Endothelial cell of umbilical vein (primary cell): ENCODE data around the gene ASXL2.

Experiments used
- EZH2 ChIP-seq: IDR thresholded peaks from 2 replicates; pipeline ENCODE4 v1.6.1; 2012; ENCODE audit warnings: borderline replicate concordance, low read depth, mild to moderate bottlenecking, moderate library complexity, low read length, inconsistent platforms; ENCODE audit not compliant: severe bottlenecking
- GATA2 ChIP-seq: IDR thresholded peaks from 2 replicates; pipeline ENCODE4 v1.7.0; 2011; ENCODE audit warnings: low read depth, mild to moderate bottlenecking, moderate library complexity, mixed read lengths, low read length; ENCODE audit not compliant: insufficient read length, insufficient read depth
- JUN ChIP-seq: IDR thresholded peaks from 2 replicates; pipeline ENCODE4 v1.6.1; 2011; ENCODE audit warnings: borderline replicate concordance, low read depth; ENCODE audit not compliant: insufficient read length, insufficient read depth
- MYC ChIP-seq: IDR thresholded peaks from one replicate; pipeline ENCODE4 v1.6.1; 2011; ENCODE audit warnings: mild to moderate bottlenecking, low read depth, low read length
- POLR2A ChIP-seq: IDR thresholded peaks from 2 replicates; pipeline ENCODE4 v1.6.1; 2012; ENCODE audit warnings: low read depth, mild to moderate bottlenecking, control low read depth, low read length
- POLR2AphosphoS5 ChIP-seq: IDR thresholded peaks from 2 replicates; pipeline ENCODE4 v1.6.1; 2012; ENCODE audit warnings: low read depth, mild to moderate bottlenecking, control low read depth, low read length, moderate library complexity; ENCODE audit not compliant: insufficient read depth
- TF ChIP-seq, protein P1 (sequence below), 2 donors: IDR thresholded peaks; 1 replicate in 1 of 2; 2 replicates in 1 of 2; pipeline ENCODE4 v1.5.1; 2011; ENCODE audit warnings: low read length in 2 of 2, mild to moderate bottlenecking in 2 of 2, moderate library complexity in 2 of 2, control low read depth in 1 of 2, inconsistent platforms in 1 of 2, low read depth in 1 of 2; ENCODE audit not compliant: insufficient read depth in 1 of 2; ENCODE audit errors: extremely low read depth in 1 of 2
- TF ChIP-seq, protein P2 (sequence below): IDR thresholded peaks from 2 replicates; pipeline ENCODE4 v1.6.1; 2011; ENCODE audit not compliant: insufficient read depth, insufficient read length

DNA sequence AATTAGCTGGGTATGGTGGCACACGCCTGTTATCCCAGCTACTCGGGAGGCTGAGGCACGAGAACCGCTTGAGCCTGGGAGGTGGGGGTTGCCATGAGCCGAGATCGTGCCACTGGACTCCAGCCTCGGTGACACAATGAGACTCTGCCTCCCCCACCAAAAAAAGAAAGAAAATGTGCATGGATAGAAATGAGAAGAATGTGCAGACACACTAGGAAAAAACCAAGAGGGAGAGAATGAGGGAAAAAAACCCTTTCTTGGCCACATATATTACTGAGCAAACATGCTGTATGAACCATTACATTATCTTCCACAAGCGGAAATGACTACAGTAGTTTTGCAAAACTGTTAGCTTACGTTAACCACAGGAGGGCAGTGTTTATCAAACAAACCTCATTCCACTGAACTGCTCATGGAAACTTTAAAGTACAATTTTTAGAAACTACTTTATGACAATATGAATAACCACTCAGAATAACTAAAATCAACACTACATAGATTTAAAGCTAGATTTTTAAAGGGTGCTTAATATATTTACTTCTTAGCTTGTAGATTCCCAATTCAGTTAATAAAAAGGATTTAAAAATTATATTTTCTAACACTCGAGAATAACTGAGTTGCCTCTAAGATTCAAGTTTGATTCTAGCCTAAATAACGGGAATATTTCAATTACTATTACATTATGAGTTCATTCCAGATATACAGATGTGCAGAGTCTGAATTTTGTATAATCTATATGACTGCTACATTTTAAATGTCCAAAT lies 26.4 kb downstream of the ASXL2 start:
- TF ChIP-seq POLR2A = no peak
- TF ChIP-seq, protein P1, sequence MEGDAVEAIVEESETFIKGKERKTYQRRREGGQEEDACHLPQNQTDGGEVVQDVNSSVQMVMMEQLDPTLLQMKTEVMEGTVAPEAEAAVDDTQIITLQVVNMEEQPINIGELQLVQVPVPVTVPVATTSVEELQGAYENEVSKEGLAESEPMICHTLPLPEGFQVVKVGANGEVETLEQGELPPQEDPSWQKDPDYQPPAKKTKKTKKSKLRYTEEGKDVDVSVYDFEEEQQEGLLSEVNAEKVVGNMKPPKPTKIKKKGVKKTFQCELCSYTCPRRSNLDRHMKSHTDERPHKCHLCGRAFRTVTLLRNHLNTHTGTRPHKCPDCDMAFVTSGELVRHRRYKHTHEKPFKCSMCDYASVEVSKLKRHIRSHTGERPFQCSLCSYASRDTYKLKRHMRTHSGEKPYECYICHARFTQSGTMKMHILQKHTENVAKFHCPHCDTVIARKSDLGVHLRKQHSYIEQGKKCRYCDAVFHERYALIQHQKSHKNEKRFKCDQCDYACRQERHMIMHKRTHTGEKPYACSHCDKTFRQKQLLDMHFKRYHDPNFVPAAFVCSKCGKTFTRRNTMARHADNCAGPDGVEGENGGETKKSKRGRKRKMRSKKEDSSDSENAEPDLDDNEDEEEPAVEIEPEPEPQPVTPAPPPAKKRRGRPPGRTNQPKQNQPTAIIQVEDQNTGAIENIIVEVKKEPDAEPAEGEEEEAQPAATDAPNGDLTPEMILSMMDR (IDR thresholded peaks at IDR 0.05; ENCODE audit: extremely low read depth in 1 of 2, insufficient read depth in 1 of 2, low read depth in 1 of 2, low read length in 2 of 2) = peak; percentile 45 to 48
- TF ChIP-seq GATA2 = no peak
- TF ChIP-seq JUN = peak; percentile 24
- no peak for TF ChIP-seq MYC
- TF ChIP-seq, protein P2, sequence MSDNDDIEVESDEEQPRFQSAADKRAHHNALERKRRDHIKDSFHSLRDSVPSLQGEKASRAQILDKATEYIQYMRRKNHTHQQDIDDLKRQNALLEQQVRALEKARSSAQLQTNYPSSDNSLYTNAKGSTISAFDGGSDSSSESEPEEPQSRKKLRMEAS = no peak
- TF ChIP-seq EZH2 = no peak
- TF ChIP-seq POLR2AphosphoS5 = no peak
